ENCODE data around the gene FGGY.

The FGGY gene

DNA sequence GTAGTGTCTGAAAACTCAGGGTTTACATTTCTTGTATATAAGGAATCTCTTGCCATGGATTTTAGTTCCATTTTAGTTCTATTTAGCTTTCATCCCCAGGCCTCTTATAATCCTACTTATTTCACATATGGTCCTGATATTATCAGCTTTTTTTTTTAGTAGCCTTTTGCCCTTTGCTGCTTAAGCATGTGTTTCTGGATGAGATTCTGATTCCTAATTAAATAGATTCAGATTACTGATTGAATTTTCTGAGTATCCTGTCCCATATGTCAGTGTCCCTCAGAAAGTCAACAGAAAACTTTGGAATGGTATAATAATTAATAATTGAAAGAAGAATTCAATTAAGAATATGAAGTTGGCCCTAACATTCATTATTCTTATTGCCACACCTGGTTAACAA is 383.1 kb downstream of the FGGY start:
- TF ChIP-seq, protein P1, sequence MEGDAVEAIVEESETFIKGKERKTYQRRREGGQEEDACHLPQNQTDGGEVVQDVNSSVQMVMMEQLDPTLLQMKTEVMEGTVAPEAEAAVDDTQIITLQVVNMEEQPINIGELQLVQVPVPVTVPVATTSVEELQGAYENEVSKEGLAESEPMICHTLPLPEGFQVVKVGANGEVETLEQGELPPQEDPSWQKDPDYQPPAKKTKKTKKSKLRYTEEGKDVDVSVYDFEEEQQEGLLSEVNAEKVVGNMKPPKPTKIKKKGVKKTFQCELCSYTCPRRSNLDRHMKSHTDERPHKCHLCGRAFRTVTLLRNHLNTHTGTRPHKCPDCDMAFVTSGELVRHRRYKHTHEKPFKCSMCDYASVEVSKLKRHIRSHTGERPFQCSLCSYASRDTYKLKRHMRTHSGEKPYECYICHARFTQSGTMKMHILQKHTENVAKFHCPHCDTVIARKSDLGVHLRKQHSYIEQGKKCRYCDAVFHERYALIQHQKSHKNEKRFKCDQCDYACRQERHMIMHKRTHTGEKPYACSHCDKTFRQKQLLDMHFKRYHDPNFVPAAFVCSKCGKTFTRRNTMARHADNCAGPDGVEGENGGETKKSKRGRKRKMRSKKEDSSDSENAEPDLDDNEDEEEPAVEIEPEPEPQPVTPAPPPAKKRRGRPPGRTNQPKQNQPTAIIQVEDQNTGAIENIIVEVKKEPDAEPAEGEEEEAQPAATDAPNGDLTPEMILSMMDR (conservative IDR thresholded peaks at IDR 0.05; ENCODE audit: low read depth, low read length): no peak
- no peak for DNase-seq (ENCODE audit: low read depth)
- H3K4me3 ChIP-seq (ENCODE audit: low read length): no peak overlapping the region

- TF ChIP-seq, protein P1 (conservative IDR thresholded peaks at IDR 0.05; ENCODE audit: low read depth, low read length): no peak
- DNase-seq (ENCODE audit: low read depth): no peak
- no peak overlapping the region for H3K4me3 ChIP-seq (ENCODE audit: low read length)
Observed at GRCh38 chr1:59682396-59683080, 385.6 kb downstream of the FGGY start.

DNA sequence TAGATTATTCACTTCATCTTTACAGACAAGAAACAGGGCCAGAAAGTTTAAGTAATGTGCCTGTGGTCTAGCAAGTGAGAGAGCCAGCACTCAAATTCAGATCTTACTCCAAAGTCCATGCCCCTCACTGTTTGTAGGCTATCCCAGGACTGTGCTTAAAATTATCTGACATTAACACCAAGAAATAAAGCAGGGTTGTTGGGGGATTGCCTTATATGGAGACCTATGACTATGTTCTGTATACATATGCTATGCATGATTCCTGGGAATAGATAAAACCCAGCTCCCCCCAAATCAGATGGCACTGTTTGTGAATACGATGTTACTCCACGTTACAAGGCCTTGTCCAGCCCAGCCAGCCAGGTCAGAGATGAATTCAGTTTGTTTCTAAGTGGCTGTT is 386.3 kb downstream of the FGGY start:
- DNase-seq (ENCODE audit: low read depth): no peak
- TF ChIP-seq, protein P1 (conservative IDR thresholded peaks at IDR 0.05; ENCODE audit: low read depth, low read length): no peak

DNA sequence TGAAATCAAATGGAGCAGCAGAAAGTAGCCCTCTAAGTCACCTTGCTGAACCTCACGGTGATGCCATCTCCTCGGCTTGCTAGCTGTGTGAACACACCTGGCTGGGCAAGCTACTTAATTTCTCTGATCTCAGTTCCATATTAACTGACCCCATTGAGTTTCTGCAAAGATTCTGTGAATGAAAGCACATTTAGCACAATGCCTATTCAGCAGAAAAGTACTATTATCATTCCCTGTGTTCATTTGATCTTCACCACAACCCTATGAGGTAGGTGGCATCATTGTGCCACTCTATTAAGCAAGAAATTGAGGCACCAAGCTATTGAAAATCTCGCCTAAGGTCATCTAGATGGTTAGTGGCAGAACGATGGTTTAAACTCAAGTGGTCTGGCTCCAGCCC is 387.8 kb downstream of the FGGY start:
- DNase-seq (ENCODE audit: low read depth): no peak
- H3K4me3 ChIP-seq (ENCODE audit: low read length): no peak overlapping the region
- TF ChIP-seq, protein P1 (conservative IDR thresholded peaks at IDR 0.05; ENCODE audit: low read depth, low read length): no peak

More for the DNA sequence above, 386.3 kb downstream of the FGGY start:
- no peak overlapping the region for H3K4me3 ChIP-seq (ENCODE audit: low read length)

- no peak for DNase-seq (ENCODE audit: low read depth)
- TF ChIP-seq, protein P1 (conservative IDR thresholded peaks at IDR 0.05; ENCODE audit: low read depth, low read length): no peak
- H3K4me3 ChIP-seq (ENCODE audit: low read length): no peak overlapping the region
Observed at GRCh38 chr1:59685101-59685500, 388.2 kb downstream of the FGGY start.

DNA sequence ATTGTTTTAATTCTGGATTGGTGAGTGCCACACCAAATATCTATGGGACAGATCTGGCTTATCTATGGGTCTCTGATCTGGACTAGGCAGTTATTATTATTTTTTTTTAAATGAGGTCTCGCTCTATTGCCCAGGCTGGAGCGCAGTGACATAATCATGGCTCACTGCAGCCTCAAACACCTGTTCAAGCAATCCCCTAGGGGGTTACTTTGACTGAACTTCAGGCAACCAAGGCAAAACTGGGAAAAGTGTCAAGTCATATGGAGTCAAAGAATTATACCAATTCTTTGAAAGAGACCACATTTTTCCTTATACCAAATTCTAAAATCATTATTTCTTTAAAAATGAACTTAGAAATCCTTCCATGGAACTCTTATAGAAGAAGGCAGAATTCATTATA is 388.8 kb downstream of the FGGY start:
- H3K4me3 ChIP-seq (ENCODE audit: low read length): no peak overlapping the region
- TF ChIP-seq, protein P1 (conservative IDR thresholded peaks at IDR 0.05; ENCODE audit: low read depth, low read length): no peak
- DNase-seq (ENCODE audit: low read depth): no peak

- no peak for DNase-seq (ENCODE audit: low read depth)
- TF ChIP-seq, protein P1 (conservative IDR thresholded peaks at IDR 0.05; ENCODE audit: low read depth, low read length): no peak
- no peak overlapping the region for H3K4me3 ChIP-seq (ENCODE audit: low read length)
Observed at GRCh38 chr1:59686170-59686569, 389.3 kb downstream of the FGGY start.

All from retinal pigment epithelial cell (primary cell).